Measurements from ENCODE around the gene TMEM179.
A peak's percentile ranks its signal among the peaks of the same experiment; 100 is the strongest.

TMEM179 gene

DNA sequence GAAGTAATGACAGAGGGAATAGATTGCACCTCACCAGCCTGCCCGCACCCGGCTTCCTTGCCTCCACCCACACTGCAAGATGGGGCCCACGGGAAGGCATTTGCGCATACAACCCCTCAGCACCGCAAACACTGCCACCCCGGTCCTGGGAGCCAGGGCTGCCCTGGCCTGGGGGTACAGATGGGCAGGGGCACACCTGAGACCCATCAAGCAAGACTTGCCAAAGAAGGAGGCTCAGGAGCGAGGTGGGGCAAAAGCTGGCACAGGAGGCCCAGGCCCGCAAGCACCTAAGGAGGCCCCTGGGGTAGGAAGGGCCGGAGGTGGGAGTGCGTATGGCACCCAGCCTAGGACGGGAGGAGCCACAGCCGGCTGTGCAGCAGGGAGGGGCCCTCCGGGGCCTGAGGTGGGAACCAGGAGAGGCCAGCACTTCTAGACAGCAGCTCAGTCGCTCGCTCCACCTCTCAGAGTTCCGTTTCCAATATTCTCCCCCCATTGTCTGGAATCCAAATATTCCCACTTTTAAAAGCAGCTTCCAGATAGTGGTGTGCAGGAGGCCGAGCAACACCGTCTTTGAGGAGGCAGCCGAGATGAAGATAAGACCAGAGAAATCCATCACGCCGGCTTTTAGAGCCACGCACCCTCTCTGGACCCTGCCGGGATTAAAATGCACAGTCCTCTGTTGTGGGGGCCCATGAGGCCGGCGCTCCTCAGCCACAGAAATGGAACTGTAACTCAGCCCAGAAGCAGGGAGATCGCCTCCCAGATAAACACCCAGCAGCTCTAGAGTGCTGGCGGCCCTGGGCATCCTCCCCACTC is 37.2 kb downstream of the TMEM179 start:
- Mint-ChIP-seq H3K4me3 (no peak overlapping the region), H3K27ac (no peak overlapping the region), H3K4me1 (peaks cover 2% of the 10 kb centered on the region), H3K9me3 (no peaks in the 10 kb centered on the region), H3K36me3 (ENCODE audit: low read depth) (no peaks in the 10 kb centered on the region), H3K27me3 (peaks cover 11% of the 10 kb centered on the region)
- DNase-seq (no peak), ATAC-seq (no peak)

GRCh38 chr14:104564744-104565679 is 39.6 kb downstream of the TMEM179 start:
- ATAC-seq (no peak), DNase-seq (no peak)
- Mint-ChIP-seq H3K9me3 (no peaks in the 10 kb centered on the region), H3K27me3 (peaks cover 11% of the 10 kb centered on the region), H3K4me1 (peaks cover 2% of the 10 kb centered on the region), H3K4me3 (no peak overlapping the region), H3K27ac (no peak overlapping the region), H3K36me3 (ENCODE audit: low read depth) (no peaks in the 10 kb centered on the region)

GRCh38 chr14:104563742-104564615 is 40.6 kb downstream of the TMEM179 start:
- Mint-ChIP-seq H3K27ac (no peak overlapping the region), H3K9me3 (no peaks in the 10 kb centered on the region), H3K36me3 (ENCODE audit: low read depth) (no peaks in the 10 kb centered on the region), H3K4me3 (no peak overlapping the region), H3K4me1 (peaks cover 2% of the 10 kb centered on the region), H3K27me3 (peaks cover 11% of the 10 kb centered on the region)
- peak; percentile 68 for DNase-seq
- peak; percentile 35 for ATAC-seq

GRCh38 chr14:104563191-104563741 is 41.3 kb downstream of the TMEM179 start:
- H3K27me3 Mint-ChIP-seq: peaks cover 11% of the 10 kb centered on the region
- H3K9me3 Mint-ChIP-seq: no peaks in the 10 kb centered on the region

GRCh38 chr14:104562606-104563005 is 42.0 kb downstream of the TMEM179 start:
- no peak overlapping the region for H3K4me3 Mint-ChIP-seq
- H3K27ac Mint-ChIP-seq: no peak overlapping the region
- H3K36me3 Mint-ChIP-seq (ENCODE audit: low read depth): no peaks in the 10 kb centered on the region
- no peaks in the 10 kb centered on the region for H3K9me3 Mint-ChIP-seq
- no peak for ATAC-seq
- H3K27me3 Mint-ChIP-seq: peaks cover 11% of the 10 kb centered on the region
- DNase-seq: no peak
- peaks cover 2% of the 10 kb centered on the region for H3K4me1 Mint-ChIP-seq

More at GRCh38 chr14:104563191-104563741, 41.3 kb downstream of the TMEM179 start:
- H3K27ac Mint-ChIP-seq: no peak overlapping the region
- H3K4me3 Mint-ChIP-seq: no peak overlapping the region
- H3K36me3 Mint-ChIP-seq (ENCODE audit: low read depth): no peaks in the 10 kb centered on the region
- peaks cover 2% of the 10 kb centered on the region for H3K4me1 Mint-ChIP-seq
- ATAC-seq (no peak), DNase-seq (no peak)

- peaks cover 2% of the 10 kb centered on the region for H3K4me1 Mint-ChIP-seq
- H3K9me3 Mint-ChIP-seq: no peaks in the 10 kb centered on the region
- H3K27me3 Mint-ChIP-seq: peaks cover 11% of the 10 kb centered on the region
- H3K36me3 Mint-ChIP-seq (ENCODE audit: low read depth): no peaks in the 10 kb centered on the region
- ATAC-seq: no peak
- no peak for DNase-seq
- no peak overlapping the region for H3K27ac Mint-ChIP-seq
- no peak overlapping the region for H3K4me3 Mint-ChIP-seq
Measured at GRCh38 chr14:104561632-104562495, 42.7 kb downstream of the TMEM179 start.

GRCh38 chr14:104561124-104561557 is 43.4 kb downstream of the TMEM179 start:
- H3K36me3 Mint-ChIP-seq (ENCODE audit: low read depth): no peaks in the 10 kb centered on the region
- ATAC-seq (no peak), DNase-seq (no peak)
- no peak overlapping the region for H3K4me3 Mint-ChIP-seq
- H3K4me1 Mint-ChIP-seq: peaks cover 2% of the 10 kb centered on the region
- no peaks in the 10 kb centered on the region for H3K9me3 Mint-ChIP-seq
- H3K27me3 Mint-ChIP-seq: peaks cover 7% of the 10 kb centered on the region
- no peak overlapping the region for H3K27ac Mint-ChIP-seq

GRCh38 chr14:104560586-104560945 is 44.0 kb downstream of the TMEM179 start:
- Mint-ChIP-seq H3K4me3 (no peak overlapping the region), H3K36me3 (ENCODE audit: low read depth) (no peaks in the 10 kb centered on the region), H3K27me3 (peaks cover 4% of the 10 kb centered on the region), H3K27ac (no peak overlapping the region), H3K9me3 (no peaks in the 10 kb centered on the region), H3K4me1 (peaks cover 2% of the 10 kb centered on the region)
- DNase-seq: no peak
- no peak for ATAC-seq

- Mint-ChIP-seq H3K9me3 (no peaks in the 10 kb centered on the region), H3K4me3 (no peak overlapping the region), H3K27ac (no peak overlapping the region), H3K36me3 (ENCODE audit: low read depth) (no peaks in the 10 kb centered on the region), H3K27me3 (peaks cover 4% of the 10 kb centered on the region), H3K4me1 (peaks cover 2% of the 10 kb centered on the region)
- no peak for DNase-seq
- ATAC-seq: no peak
Measured at GRCh38 chr14:104559804-104560585, 44.6 kb downstream of the TMEM179 start.

DNA sequence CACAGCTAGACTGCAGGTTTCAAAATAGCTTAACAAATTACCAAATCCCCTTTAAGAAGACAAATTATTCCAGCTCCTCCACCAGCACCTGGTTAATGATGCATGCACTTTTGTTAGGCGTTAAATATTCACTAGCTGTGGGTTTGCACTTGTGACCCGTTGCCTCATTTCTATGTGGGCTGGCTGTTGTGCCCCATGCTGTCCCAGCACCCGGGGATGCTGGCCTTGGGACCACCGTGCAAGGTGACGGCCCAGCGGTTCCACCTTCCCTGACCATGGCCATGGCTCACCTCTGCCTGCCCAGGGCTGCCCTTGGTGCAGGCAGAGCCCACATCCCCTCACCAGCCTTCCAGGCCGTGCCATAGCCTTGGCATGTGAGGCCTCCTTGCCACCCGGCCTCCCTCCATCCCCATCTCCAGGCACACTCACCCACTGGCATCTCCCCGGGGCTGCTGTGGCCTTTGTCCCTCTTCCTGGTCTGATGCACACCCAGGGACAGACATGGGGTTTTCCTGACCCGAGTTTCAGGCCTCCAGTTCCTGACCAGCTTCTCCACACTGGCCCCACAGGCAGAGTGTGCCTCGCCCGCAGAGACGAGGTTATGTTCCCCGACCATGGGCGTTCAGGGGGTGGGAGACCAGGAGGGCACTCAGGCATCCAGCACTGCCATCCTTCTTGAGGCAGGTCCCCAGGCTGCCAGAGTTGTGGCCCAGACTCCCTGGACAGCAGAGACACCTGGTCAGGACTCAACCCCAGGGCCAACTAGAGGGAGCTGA is 45.4 kb downstream of the TMEM179 start:
- ATAC-seq: no peak
- no peak overlapping the region for H3K27ac Mint-ChIP-seq
- peaks cover 2% of the 10 kb centered on the region for H3K4me1 Mint-ChIP-seq
- H3K36me3 Mint-ChIP-seq (ENCODE audit: low read depth): no peaks in the 10 kb centered on the region
- DNase-seq: no peak
- no peak overlapping the region for H3K4me3 Mint-ChIP-seq
- peaks cover 2% of the 10 kb centered on the region for H3K27me3 Mint-ChIP-seq
- H3K9me3 Mint-ChIP-seq: no peaks in the 10 kb centered on the region

- Mint-ChIP-seq H3K4me1 (no peaks in the 10 kb centered on the region), H3K9me3 (no peaks in the 10 kb centered on the region), H3K27ac (no peak overlapping the region), H3K27me3 (no peaks in the 10 kb centered on the region), H3K36me3 (ENCODE audit: low read depth) (no peaks in the 10 kb centered on the region), H3K4me3 (no peak overlapping the region)
- DNase-seq: no peak
- no peak for ATAC-seq
Measured at GRCh38 chr14:104558231-104559027, 46.1 kb downstream of the TMEM179 start.
